Lung (tissue), 12 donors: ENCODE data around the gene ALG14. TPM values are rescaled to one million over a fixed set of nuclear protein-coding genes. Genes with fewer than 3 reads are reported as not detected.
A peak's percentile ranks its signal among the peaks of the same experiment; 100 is the strongest.

Source experiments
- ATAC-seq: fragments of 200-7000 bp; cut with Tn5 transposase; one replicate; pipeline ENCODE4 v1.9.1; 2020; ENCODE audit warnings: moderate number of reproducible peaks; ENCODE audit not compliant: insufficient read depth, low FRiP score
- DNase-seq, 3 donors: peaks; one replicate each; pipeline ENCODE4 v3.0.0-alpha.2; 2013 to 2017
- H3K27ac ChIP-seq, 2 donors: one replicate each; pipeline ENCODE4 v1.5.1; 2013; ENCODE audit warnings: mild to moderate bottlenecking in 2 of 2, moderate library complexity in 2 of 2, control low read depth in 1 of 2, inconsistent platforms in 1 of 2, low read depth in 1 of 2, low read length in 1 of 2
- H3K27me3 ChIP-seq, 3 donors: one replicate each; pipeline ENCODE4 v1.5.1; 2013; ENCODE audit warnings: low read length in 2 of 3; ENCODE audit not compliant: control insufficient read depth in 3 of 3, insufficient read depth in 3 of 3
- H3K36me3 ChIP-seq, 4 donors: one replicate each; pipeline ENCODE4 v1.5.1; 2013; ENCODE audit warnings: low read length in 4 of 4, mild to moderate bottlenecking in 1 of 4, moderate library complexity in 1 of 4; ENCODE audit not compliant: control insufficient read depth in 4 of 4, insufficient read depth in 4 of 4
- H3K4me1 ChIP-seq, 5 donors: one replicate each; pipeline ENCODE4 v1.5.1; 2013; ENCODE audit warnings: low read length in 5 of 5, mild to moderate bottlenecking in 2 of 5, moderate library complexity in 1 of 5; ENCODE audit not compliant: control insufficient read depth in 5 of 5, insufficient read depth in 5 of 5
- H3K4me3 ChIP-seq: one replicate; pipeline ENCODE4 v1.5.1; 2013; ENCODE audit warnings: mild to moderate bottlenecking, control low read depth, moderate library complexity
- H3K9ac ChIP-seq, 2 donors: one replicate each; pipeline ENCODE4 v1.5.1; 2013; ENCODE audit warnings: low read length in 2 of 2, control low read depth in 1 of 2; ENCODE audit not compliant: insufficient read depth in 1 of 2
- H3K9me3 ChIP-seq, 4 donors: one replicate each; pipeline ENCODE4 v1.5.1; 2013; ENCODE audit warnings: low read length in 3 of 4, mild to moderate bottlenecking in 1 of 4, moderate library complexity in 1 of 4; ENCODE audit not compliant: control insufficient read depth in 4 of 4, insufficient read depth in 3 of 4
- WGBS, 2 donors: extraction: QIAGEN DNeasy Blood & Tissue Kit; methylation state at CpG; one replicate each; pipeline ENCODE4 v1.1.7; 2013; 5-methylcytosine and 5-hydroxymethylcytosine counted together
- polyA plus RNA-seq, 2 donors: library from polyadenylated mRNA; stranded (reverse); fragments of 200-250 nt; gene quantifications; one replicate each; pipeline ENCODE4 v1.2.1, GENCODE V29; 2013
- total RNA-seq, 2 donors: library from RNA; depleted of rRNA in 1 of 2; stranded (reverse); fragments of >200 nt in 1 of 2; gene quantifications; one replicate each; pipeline ENCODE4 v1.2.1, GENCODE V29; 2014 to 2021
- TF ChIP-seq, protein P1 (sequence below): IDR thresholded peaks from 2 replicates; pipeline ENCODE4 v1.5.1; 2012; ENCODE audit warnings: mild to moderate bottlenecking; ENCODE audit errors: control extremely low read depth, extremely low read depth
- donor health status: control.
- donor health status: control.
- donor health status: Bipolar disorder and iron deficiency.
- donor health status: healthy.
- donor health status: DM: yes; HTN: yes; CAD: no.

Gene ALG14
- total and polyA plus RNA-seq, 4 donors = 0.97 to 7.5 (median 1.6) TPM

- peaks cover 0 to 3% (median 0%) of the 10 kb centered on the region in 4 donors for H3K9me3 ChIP-seq
- TF ChIP-seq, protein P1, sequence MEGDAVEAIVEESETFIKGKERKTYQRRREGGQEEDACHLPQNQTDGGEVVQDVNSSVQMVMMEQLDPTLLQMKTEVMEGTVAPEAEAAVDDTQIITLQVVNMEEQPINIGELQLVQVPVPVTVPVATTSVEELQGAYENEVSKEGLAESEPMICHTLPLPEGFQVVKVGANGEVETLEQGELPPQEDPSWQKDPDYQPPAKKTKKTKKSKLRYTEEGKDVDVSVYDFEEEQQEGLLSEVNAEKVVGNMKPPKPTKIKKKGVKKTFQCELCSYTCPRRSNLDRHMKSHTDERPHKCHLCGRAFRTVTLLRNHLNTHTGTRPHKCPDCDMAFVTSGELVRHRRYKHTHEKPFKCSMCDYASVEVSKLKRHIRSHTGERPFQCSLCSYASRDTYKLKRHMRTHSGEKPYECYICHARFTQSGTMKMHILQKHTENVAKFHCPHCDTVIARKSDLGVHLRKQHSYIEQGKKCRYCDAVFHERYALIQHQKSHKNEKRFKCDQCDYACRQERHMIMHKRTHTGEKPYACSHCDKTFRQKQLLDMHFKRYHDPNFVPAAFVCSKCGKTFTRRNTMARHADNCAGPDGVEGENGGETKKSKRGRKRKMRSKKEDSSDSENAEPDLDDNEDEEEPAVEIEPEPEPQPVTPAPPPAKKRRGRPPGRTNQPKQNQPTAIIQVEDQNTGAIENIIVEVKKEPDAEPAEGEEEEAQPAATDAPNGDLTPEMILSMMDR = no peak
- no peaks in the 10 kb centered on the region for H3K36me3 ChIP-seq
- no peak overlapping the region for H3K27ac ChIP-seq
- WGBS, 2 donors = 89 to 91% methylated on average over 6 of the region's 6 CpGs
- no peak for DNase-seq
- H3K9ac ChIP-seq = no peak overlapping the region
- H3K4me3 ChIP-seq = no peak overlapping the region
- no peaks in the 10 kb centered on the region for H3K27me3 ChIP-seq
- H3K4me1 ChIP-seq = peaks cover 0 to 10% (median 4%) of the 10 kb centered on the region in 5 donors
- no peak for ATAC-seq
Measured at GRCh38 chr1:94986783-94987182, 86.0 kb downstream of the ALG14 start.

GRCh38 chr1:94983171-94983739, 89.5 kb downstream of the ALG14 start:
- no peak for ATAC-seq
- Histone ChIP-seq H3K4me3 (no peak overlapping the region), H3K27ac (no peak overlapping the region), H3K4me1 (peaks cover 0 to 8% (median 5%) of the 10 kb centered on the region in 5 donors), H3K27me3 (no peaks in the 10 kb centered on the region), H3K36me3 (no peaks in the 10 kb centered on the region), H3K9ac (no peak overlapping the region), H3K9me3 (peaks cover 0 to 3% (median 0%) of the 10 kb centered on the region in 4 donors)
- no peak for DNase-seq
- 77 to 87% methylated on average over 7 of the region's 7 CpGs for WGBS, 2 donors
- TF ChIP-seq, protein P1 = no peak

DNA sequence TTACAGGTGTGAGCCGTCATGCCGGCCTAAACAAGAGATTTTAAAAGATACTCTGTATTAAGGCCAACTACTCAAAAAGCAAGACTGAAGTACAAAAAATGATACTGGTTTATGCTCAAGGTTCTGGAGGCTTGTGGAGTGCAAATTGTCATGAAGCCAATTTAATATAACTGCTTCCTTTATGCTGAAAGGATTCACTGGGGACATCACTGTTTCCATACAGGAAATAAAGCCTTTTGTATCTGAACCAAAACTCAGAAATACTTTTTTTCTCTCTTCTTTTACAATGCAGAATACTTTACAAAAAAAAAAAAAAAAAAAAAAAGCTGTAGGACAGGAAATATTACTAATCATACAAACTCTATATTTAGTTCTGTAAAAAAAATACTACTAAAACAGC, 90.4 kb downstream of the ALG14 start:
- DNase-seq = no peak
- no peak overlapping the region for H3K9ac ChIP-seq
- no peak overlapping the region for H3K4me3 ChIP-seq
- ATAC-seq = no peak
- no peaks in the 10 kb centered on the region for H3K27me3 ChIP-seq
- peaks cover 0 to 3% (median 0%) of the 10 kb centered on the region in 4 donors for H3K9me3 ChIP-seq
- peak overlapping the region in 1 of 2 donors; percentile 29 for H3K27ac ChIP-seq
- WGBS, 2 donors = 88 to 100% methylated on average over 2 of the region's 2 CpGs
- TF ChIP-seq, protein P1 = no peak
- H3K36me3 ChIP-seq = no peaks in the 10 kb centered on the region
- H3K4me1 ChIP-seq = peaks cover 0 to 8% (median 3%) of the 10 kb centered on the region in 5 donors

GRCh38 chr1:94981575-94981973, 91.2 kb downstream of the ALG14 start:
- H3K27me3 ChIP-seq = no peaks in the 10 kb centered on the region
- H3K9me3 ChIP-seq = no peaks in the 10 kb centered on the region
- TF ChIP-seq, protein P1 = no peak
- no peak for DNase-seq
- ATAC-seq = no peak
- H3K27ac ChIP-seq = peak overlapping the region in 1 of 2 donors; percentile 60
- 78 to 94% methylated on average over 1 of the region's 1 CpG for WGBS, 2 donors
- no peak overlapping the region for H3K9ac ChIP-seq
- no peak overlapping the region for H3K4me3 ChIP-seq
- H3K36me3 ChIP-seq = no peaks in the 10 kb centered on the region
- peaks cover 0 to 8% (median 0%) of the 10 kb centered on the region in 5 donors for H3K4me1 ChIP-seq
